ENCODE data around the gene SEC62. TPM values are rescaled to one million over a fixed set of nuclear protein-coding genes. Genes with fewer than 3 reads are reported as not detected.

Gene SEC62
- total RNA-seq, 1 donor from 2014 or later = 157 TPM

DNA sequence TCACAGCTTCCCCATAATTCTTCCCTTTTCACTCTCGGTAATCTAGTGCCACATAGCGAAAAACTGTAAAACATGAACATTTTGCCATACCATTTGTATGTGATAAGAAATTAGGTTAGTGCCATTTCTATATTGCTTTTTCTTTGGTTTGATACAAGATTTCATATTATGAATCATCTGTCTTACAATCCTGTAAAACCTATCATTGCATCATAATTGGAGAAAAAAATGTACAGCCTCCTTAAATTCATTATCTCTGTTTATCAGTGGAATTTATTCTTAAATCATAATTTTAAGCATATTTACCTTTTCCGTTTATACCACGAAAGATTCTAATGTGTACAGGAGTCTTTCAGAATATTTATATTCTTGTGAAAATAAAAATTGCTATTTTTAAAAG lies 23.8 kb downstream of the SEC62 start:
- TF ChIP-seq, protein P1, sequence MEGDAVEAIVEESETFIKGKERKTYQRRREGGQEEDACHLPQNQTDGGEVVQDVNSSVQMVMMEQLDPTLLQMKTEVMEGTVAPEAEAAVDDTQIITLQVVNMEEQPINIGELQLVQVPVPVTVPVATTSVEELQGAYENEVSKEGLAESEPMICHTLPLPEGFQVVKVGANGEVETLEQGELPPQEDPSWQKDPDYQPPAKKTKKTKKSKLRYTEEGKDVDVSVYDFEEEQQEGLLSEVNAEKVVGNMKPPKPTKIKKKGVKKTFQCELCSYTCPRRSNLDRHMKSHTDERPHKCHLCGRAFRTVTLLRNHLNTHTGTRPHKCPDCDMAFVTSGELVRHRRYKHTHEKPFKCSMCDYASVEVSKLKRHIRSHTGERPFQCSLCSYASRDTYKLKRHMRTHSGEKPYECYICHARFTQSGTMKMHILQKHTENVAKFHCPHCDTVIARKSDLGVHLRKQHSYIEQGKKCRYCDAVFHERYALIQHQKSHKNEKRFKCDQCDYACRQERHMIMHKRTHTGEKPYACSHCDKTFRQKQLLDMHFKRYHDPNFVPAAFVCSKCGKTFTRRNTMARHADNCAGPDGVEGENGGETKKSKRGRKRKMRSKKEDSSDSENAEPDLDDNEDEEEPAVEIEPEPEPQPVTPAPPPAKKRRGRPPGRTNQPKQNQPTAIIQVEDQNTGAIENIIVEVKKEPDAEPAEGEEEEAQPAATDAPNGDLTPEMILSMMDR (IDR thresholded peaks at IDR 0.05) = no peak

DNA sequence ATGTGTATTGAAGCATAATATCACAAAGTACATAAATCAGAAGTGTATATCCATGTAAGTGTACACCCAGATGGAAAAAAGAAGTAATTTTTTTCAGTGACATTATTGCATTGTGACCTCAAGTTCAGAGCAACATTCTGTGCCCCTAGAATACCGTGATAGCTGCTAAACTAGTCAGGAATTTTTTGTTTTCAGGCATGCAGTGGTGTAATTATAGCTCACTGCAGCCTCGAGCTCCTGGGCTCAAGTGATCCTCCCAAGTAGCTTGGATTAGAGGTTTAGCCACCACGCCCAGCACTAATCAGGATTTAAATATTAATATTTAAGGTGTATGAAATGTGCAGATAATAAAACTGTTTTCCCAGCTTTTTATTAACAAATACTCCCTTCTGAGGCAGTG lies 25.5 kb downstream of the SEC62 start:
- Histone ChIP-seq H3K27ac (no peak overlapping the region), H3K4me3 (no peak overlapping the region), H3K4me1 (no peaks in the 10 kb centered on the region), H3K36me3 (peaks cover 74% of the 10 kb centered on the region), H3K27me3 (no peaks in the 10 kb centered on the region), H3K9me3 (no peaks in the 10 kb centered on the region)
- DNase-seq (no peak), ATAC-seq (no peak)
- TF ChIP-seq, protein P1 (IDR thresholded peaks at IDR 0.05) = no peak
- intact Hi-C loops (cut with DNase I) = no loop called here

More for the DNA sequence above, 23.8 kb downstream of the SEC62 start:
- H3K4me1 ChIP-seq = no peaks in the 10 kb centered on the region
- H3K27me3 ChIP-seq = no peaks in the 10 kb centered on the region
- H3K9me3 ChIP-seq = no peaks in the 10 kb centered on the region
- H3K4me3 ChIP-seq = no peak overlapping the region
- peaks cover 91% of the 10 kb centered on the region for H3K36me3 ChIP-seq
- DNase-seq = no peak
- ATAC-seq = no peak
- no peak overlapping the region for H3K27ac ChIP-seq
- intact Hi-C loops (cut with DNase I) = no loop called here

DNA sequence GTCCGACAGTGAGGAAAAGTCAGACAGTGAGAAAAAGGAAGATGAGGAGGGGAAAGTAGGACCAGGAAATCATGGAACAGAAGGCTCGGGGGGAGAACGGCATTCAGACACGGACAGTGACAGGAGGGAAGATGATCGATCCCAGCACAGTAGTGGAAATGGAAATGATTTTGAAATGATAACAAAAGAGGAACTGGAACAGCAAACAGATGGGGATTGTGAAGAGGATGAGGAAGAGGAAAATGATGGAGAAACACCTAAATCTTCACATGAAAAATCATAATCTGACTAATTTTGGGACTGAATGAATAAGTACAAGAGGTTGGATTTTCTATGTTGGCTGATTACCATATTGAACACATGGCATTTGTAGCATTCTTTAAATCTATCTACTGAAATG lies 26.2 kb downstream of the SEC62 start:
- TF ChIP-seq, protein P1 (IDR thresholded peaks at IDR 0.05) = no peak

DNA sequence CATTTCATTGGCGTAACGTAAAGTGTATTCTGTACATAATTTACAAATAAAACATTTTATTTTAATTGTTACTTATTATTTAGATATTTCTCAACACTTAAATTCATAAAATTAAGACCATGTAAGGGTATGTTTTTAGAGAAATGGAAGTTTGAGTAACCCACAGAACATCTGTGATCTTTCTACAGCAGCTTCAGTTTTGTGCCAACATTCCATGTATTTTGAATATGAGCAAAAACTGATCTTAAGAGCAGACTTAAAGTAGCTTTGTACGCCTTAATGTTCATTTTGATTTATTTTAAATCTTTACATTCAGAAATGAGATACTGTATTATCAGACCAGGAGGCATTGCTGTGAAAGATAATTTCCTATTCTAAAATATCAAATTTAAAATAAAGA lies 27.2 kb downstream of the SEC62 start:
- ATAC-seq (no peak), DNase-seq (no peak)
- Histone ChIP-seq H3K9me3 (no peaks in the 10 kb centered on the region), H3K27me3 (no peaks in the 10 kb centered on the region), H3K36me3 (peaks cover 58% of the 10 kb centered on the region), H3K4me1 (no peaks in the 10 kb centered on the region), H3K27ac (no peak overlapping the region), H3K4me3 (no peak overlapping the region)
- TF ChIP-seq, protein P1 (IDR thresholded peaks at IDR 0.05) = no peak
- intact Hi-C loops (cut with DNase I) = no loop called here

More for the DNA sequence above, 26.2 kb downstream of the SEC62 start:
- Histone ChIP-seq H3K4me3 (no peak overlapping the region), H3K27ac (no peak overlapping the region), H3K36me3 (peaks cover 68% of the 10 kb centered on the region), H3K27me3 (no peaks in the 10 kb centered on the region), H3K9me3 (no peaks in the 10 kb centered on the region), H3K4me1 (no peaks in the 10 kb centered on the region)
- intact Hi-C loops (cut with DNase I) = no loop called here
- DNase-seq (no peak), ATAC-seq (no peak)

DNA sequence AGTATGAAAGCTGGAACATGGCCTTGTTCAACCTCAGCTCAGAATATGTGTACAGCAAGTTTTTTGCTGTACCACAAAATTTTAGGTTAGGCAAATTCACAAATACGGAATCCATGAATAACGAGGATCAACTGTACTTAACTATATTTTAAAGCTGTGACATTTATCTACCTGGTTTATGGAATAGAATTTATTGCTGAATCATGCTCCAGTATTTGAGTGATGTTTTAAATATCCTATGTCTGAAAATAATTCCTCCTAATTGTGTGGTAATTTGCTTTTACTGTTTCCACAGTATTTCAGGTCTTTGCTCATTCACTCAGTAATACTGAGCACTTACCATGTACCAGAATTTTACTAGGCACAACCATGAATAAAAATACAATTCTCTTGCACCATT lies 29.5 kb downstream of the SEC62 start:
- DNase-seq (no peak), ATAC-seq (no peak)
- TF ChIP-seq, protein P1 (IDR thresholded peaks at IDR 0.05) = no peak
- no peaks in the 10 kb centered on the region for H3K4me1 ChIP-seq
- no peaks in the 10 kb centered on the region for H3K9me3 ChIP-seq
- peaks cover 36% of the 10 kb centered on the region for H3K36me3 ChIP-seq
- intact Hi-C loops (cut with DNase I) = no loop called here
- H3K4me3 ChIP-seq = no peak overlapping the region
- no peaks in the 10 kb centered on the region for H3K27me3 ChIP-seq
- H3K27ac ChIP-seq = no peak overlapping the region

DNA sequence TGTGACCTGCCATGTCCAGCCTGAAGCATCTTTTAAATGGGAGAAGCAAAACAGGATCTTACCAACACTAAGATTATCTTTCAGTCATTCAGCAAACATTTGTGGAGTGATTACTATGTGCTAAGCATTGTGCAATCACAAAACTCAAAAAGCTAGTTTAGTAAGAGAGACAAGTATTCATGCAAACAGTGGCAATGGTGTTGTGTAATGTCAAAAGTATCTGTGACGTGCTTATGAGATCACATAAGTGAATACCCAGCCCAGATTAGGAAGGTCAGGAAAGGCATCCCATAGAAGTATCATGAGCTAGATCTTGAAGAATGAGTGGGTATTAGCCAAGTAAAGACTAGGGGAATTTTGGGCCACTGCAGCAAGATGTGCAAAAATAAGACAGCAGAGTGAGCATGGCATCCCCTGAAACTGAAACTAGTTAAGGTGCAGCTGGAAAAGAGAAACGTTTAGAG lies 32.1 kb downstream of the SEC62 start:
- TF ChIP-seq, protein P1 (IDR thresholded peaks at IDR 0.05) = no peak
- no peak overlapping the region for H3K27ac ChIP-seq
- no peaks in the 10 kb centered on the region for H3K27me3 ChIP-seq
- intact Hi-C loops (cut with DNase I) = no loop called here
- peaks cover 4% of the 10 kb centered on the region for H3K4me1 ChIP-seq
- peaks cover 11% of the 10 kb centered on the region for H3K36me3 ChIP-seq
- no peak overlapping the region for H3K4me3 ChIP-seq
- no peaks in the 10 kb centered on the region for H3K9me3 ChIP-seq
- DNase-seq = no peak
- ATAC-seq = peak; percentile 80
